ENCODE results near the gene IFNG-AS1.
A peak's percentile ranks its signal among the peaks of the same experiment; 100 is the strongest.

The IFNG-AS1 gene

GRCh38 chr12:68037616-68038255, 48.5 kb downstream of the IFNG-AS1 start:
- DNase-seq (ENCODE audit: low spot score), result no peak

GRCh38 chr12:68038650-68039049, 49.4 kb downstream of the IFNG-AS1 start:
- DNase-seq (ENCODE audit: low spot score), result no peak

GRCh38 chr12:68040450-68041075, 51.3 kb downstream of the IFNG-AS1 start:
- peak; percentile 73 for DNase-seq (ENCODE audit: low spot score)

GRCh38 chr12:68042212-68042699, 53.0 kb downstream of the IFNG-AS1 start:
- DNase-seq (ENCODE audit: low spot score), result no peak

GRCh38 chr12:68043435-68043834, 54.2 kb downstream of the IFNG-AS1 start:
- no peak for DNase-seq (ENCODE audit: low spot score)

GRCh38 chr12:68048648-68049297, 59.5 kb downstream of the IFNG-AS1 start:
- DNase-seq (ENCODE audit: low spot score), result peak; percentile 65

GRCh38 chr12:68056300-68056699, 67.1 kb downstream of the IFNG-AS1 start:
- no peak for DNase-seq (ENCODE audit: low spot score)

- no peak for DNase-seq (ENCODE audit: low spot score)
These were observed 74.8 kb downstream of the IFNG-AS1 start for GRCh38 chr12:68063900-68064590.

- no peak for DNase-seq (ENCODE audit: low spot score)
These were observed 75.9 kb downstream of the IFNG-AS1 start for GRCh38 chr12:68065163-68065562.

GRCh38 chr12:68065687-68066086, 76.4 kb downstream of the IFNG-AS1 start:
- DNase-seq (ENCODE audit: low spot score), result no peak

- DNase-seq (ENCODE audit: low spot score), result no peak
These were observed 78.6 kb downstream of the IFNG-AS1 start for GRCh38 chr12:68067762-68068376.

GRCh38 chr12:68069275-68069674, 80.0 kb downstream of the IFNG-AS1 start:
- no peak for DNase-seq (ENCODE audit: low spot score)

All from globus pallidus (tissue), 1 donor.